NCI-H128 (cell line): Measurements from ENCODE around the gene TYSND1.
"Not testable (repeated sequence)": the region's sequence is repeated elsewhere in the genome, so short reads cannot be mapped to it uniquely, and the experiment has no call there.

Source experiments
- DNase-seq: peaks from one replicate; lab custom pipeline; 2025; ENCODE audit not compliant: unreplicated experiment; lab: John Stamatoyannopoulos, UW

The TYSND1 gene

DNA sequence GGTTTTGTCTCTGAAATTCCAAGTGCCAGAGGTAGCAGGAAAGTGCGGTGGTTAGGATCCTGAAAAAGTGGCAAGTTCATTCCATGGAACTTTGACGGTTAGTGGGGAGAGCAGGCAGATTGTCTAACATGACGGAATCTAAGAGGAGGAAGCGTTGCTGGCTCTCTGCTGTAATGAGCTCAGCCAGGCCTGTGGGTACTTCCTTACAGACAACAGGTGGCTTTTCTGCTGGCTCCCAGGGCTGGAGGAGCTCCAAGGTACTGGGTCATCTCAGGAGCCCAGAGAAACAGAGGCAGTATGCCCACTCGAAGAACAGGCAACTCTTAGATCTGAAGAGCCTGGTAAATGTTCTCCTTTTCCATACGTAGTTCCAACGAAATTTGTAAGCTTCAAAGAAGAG, 10.8 kb downstream of the TYSND1 start:
- no peak for DNase-seq

DNA sequence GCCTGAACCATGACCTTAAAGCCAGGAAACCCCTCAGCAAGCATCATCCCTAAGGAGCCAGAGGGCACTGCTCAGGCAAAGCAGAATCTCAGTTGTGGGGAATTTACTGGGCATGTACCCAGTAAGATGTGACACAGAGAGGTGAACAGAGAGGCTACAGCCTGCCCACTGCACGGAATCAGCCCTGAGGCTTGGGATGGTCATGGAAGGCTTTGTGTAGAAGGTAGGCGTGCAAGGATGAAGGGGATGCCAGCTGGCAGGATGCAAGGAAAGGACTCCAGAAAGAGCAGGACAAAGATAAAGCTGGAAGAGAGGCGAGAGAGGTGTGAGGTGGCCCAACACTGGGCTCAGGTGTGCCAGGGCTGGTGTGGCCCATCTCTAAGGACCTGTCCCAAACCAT, 11.5 kb downstream of the TYSND1 start:
- no peak for DNase-seq

GRCh38 chr10:70132098-70133029, 14.1 kb downstream of the TYSND1 start, which contains the start of gene AIFM2:
AIFM2 (minus strand) TSS chr10:70132825; CDS start chr10:70124084, 8,741 bp downstream.
- peak; percentile 25 for DNase-seq

DNA sequence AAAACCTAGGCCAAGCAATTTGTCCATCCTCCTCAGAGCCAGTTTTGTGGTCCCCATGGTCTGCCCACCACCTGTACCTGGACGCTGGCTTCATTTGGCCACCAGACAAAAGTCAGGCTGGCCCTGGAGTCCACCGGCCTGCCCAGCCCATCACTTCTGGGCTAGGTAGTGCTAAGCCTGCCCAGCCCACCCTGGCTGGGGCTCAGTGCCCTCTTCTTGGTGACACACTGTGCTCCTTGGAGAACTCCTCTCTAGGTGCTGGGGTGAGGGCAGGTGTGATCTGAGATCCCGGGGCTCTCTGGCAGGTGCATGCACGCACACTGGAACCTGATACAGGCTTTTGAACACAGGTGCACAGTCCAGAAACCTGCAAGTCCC, 15.0 kb downstream of the TYSND1 start:
- no peak for DNase-seq

DNA sequence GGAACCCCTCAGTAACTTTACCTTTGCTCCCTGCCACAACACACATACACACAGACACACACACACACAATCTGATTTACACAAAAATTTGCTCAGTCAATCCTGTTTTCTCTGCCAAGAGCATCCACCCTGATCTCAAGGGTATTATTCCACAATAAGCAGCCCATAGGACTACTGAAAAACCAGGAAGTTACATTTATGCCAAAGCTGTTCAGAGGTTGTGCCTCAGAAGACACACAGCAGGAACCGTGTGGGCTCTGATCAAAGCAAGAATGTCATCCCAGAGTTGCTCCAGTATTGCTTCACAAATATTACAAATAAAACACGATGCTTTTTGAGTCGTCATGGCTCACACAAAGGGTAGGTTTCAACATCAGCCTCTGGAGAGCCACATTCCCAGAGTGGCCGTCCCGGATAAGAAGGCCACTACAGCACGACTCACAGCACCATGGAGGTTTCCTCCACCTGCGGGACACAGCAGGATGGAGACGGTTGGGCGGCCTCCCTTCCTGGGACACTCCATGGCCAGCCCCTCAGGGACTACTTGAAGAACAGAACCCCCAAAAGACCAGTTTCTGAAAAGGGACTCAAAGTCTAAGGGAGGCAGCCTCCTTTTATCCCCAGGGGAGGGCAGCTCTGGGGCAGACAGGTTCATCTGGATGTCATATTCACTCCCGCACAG, 15.5 kb downstream of the TYSND1 start:
- no peak for DNase-seq

- no peak for DNase-seq
Measured at GRCh38 chr10:70126700-70127395, 19.7 kb downstream of the TYSND1 start.

- no peak for DNase-seq
Measured at GRCh38 chr10:70125918-70126552, 20.5 kb downstream of the TYSND1 start.

DNA sequence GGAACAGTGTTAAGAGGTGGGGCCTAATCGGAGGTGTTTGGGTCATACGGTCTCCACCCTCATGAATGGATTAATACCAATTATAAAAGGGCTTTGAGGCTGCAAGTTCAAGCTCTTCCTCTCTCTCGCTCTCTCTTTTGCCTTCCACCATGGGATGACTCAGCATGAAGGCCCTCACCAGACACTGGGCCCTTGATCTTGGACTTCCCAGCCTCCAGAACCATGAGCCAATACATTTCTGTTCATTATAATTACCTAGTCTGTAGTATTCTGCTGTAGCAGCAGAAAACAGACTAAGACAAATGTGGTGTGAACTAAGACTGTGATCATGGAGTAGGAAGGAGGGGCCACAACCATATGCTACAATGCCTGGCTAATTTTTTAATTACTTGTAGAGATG, 21.6 kb downstream of the TYSND1 start:
- no peak for DNase-seq

DNA sequence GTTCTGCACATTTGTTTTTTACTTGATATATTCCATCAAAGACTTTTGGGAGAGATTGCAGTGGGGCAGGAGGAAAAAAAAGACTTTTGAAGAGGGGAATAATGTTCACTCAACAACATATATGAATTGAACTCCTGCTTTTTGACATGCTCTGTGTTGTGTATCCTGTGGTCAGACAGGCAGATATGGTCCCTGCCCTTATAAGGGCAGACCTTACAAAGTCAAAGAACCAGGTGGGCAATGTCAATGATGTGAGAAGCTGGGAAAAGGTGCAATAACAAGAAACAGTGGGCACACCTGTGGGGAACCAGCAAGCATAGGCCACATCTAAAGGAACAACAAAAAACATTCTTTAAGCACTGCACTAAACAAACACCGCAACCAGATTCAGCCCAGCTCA, 22.1 kb downstream of the TYSND1 start:
- DNase-seq: no peak

DNA sequence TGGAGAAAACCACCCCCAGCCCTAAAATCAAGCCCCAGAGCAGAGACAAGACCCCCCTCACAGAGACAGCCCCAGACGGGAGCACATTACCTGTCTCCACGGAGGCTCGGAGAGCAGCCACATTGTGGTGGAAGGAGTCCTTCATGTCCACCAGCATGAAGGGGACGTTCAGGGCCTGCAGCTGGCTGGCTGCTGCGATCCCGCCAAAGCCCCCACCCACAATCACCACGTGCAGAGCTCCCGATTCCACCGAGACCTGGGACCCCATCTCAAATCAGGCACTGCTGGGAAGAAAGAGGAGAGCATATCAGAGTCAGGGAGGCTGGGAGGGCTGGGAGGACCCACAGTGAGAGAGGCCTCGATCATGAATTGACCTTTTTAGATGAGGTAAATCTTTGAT, 22.7 kb downstream of the TYSND1 start:
- DNase-seq: no peak

GRCh38 chr10:70123166-70123565, 23.3 kb downstream of the TYSND1 start:
- DNase-seq: not testable (repeated sequence)

DNA sequence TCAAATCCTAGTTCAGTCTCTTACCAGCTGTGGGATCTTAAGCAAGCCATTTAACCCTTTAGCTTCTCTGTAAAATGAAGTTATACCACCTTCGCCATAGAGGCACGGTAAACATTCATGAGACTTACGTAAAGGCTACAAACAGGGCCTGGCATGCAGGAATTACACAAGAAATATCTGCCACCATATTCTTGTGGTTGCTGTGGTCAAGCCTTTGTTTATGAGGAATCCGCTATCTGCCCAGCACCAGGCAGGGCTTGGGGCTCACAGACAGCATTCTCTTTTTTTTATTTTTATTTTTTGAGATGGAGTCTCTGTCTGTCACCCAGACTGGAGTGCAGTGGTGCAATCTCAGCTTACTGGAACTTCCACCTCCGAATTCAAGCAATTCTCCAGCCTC, 23.8 kb downstream of the TYSND1 start:
- DNase-seq: no peak

DNA sequence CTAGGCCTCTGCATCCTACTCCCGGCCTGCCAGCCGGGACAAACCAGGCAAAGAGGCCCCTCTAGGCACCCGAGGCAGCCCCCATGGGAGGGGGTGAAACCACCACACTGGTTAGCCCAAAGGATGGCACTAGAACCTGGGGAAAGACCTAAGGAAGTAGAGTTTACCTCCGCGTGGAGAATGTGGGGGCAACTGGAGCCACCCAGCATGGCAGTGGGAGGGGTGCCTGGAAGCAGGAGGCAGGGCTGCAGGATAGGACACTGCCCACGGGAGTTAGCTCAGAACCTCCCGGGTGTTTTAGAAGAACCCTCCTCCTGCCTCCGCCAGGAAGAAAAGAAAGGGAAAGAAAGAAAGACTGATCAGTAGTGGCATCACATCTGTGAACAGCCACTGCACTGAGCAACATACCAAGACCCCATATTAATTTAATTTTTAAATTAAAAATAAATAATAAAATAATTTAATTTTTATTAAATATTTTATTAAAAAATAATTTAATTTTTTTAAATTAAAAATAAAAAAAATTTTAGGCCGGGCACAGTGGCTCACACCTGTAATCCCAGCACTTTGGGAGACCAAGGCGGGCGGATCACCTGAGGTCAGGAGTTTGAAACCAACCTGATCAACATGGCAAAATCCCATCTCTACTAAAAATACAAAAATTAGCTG, 25.1 kb downstream of the TYSND1 start:
- no peak for DNase-seq

DNA sequence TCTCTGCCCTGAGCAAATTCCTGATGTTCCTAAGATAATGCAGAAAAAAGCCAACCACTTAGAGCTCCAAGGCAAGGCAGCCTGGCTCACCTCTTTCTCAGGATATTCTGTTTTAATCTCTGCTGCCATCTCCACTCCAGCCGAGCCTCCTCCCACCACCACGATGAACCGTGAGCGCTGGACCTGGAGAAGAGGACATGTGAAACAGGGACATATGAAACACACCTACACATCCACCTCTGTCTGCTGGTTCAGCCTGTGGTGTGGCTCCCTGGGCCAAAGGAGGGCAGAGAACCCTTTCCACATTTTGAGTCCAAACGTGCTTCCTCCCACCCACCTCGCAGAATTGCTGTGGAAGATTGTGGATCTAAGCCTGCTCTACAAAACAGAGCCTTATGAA, 26.1 kb downstream of the TYSND1 start:
- no peak for DNase-seq

DNA sequence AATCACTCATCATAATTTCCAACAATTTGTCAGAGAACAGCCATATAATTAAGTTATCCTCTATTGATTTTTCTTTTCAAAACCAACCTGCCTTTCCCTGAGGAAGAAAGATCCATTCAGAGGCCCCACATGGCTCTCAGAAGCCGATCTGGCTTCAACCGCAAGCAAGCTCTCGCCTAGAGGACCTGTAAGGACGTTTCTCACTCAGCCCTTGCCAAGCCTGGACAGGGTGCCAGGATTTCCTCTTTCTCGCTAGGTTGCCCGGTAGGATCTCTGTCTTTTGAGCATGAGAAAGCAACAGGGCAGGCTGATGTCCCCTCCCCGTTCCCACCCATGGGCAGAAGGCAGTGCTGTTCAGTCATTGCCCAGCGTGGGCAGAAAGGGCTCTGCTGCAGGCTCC, 26.9 kb downstream of the TYSND1 start:
- no peak for DNase-seq

- no peak for DNase-seq
Measured at GRCh38 chr10:70119197-70119596, 27.3 kb downstream of the TYSND1 start.

GRCh38 chr10:70118196-70118595, 28.3 kb downstream of the TYSND1 start:
- DNase-seq: no peak

- no peak for DNase-seq
Measured at GRCh38 chr10:70117646-70118045, 28.9 kb downstream of the TYSND1 start.

DNA sequence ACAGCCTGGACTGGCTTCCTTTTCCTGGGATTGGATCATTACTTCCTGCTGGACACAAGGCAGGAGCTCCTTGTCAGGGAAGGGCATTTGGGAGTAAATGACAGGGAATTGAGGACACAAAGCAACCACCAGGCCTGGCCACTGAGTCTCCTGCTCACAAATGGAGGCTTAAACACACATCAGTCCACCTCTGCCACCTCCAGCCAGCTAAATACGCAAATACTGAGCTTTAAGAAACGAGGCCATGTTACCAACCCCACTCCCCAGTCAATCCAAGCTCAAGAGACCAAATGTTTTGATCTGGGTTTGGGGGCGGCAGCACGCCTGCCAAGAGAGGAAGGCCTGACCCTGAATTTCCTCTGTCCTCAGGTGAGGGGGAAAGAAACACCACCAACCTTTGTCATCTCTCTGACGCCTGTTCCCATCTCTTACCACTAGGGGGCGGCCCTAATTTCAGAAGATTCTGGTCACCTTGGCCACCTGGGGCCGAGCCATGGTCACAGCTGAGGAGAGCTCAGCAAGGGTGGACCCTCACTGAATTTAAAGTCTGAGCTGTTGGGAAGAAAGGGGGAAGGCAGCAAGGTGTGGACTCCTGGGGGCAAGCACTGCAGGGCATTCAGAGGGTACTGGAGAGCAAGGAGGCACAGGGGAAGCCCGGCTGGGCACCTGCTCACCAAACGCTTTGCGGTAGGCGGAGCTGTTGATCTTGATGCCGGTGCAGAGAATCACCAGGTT, 30.4 kb downstream of the TYSND1 start:
- DNase-seq: no peak

DNA sequence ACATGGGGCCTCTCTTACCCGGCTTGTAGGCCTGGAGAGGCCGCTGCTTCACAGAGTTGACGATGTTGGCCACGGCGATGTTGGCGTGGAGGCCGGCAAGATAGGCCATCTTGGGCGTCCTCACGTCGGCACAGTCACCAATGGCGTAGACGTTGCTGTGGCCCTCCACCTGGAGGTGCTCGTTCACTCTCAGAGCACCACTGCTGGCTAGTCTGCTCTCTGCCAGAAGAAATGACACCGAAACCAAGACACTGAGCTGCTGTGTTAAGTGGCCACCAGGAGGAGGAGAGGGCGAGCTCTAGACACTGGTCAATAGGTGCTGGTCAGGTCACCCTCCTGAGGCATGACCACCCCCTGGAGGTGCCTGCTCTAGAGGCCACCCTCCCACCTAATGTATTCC, 31.6 kb downstream of the TYSND1 start:
- no peak for DNase-seq
